ENCODE data around the gene MAOA.

- TF ChIP-seq EZH2 (IDR thresholded peaks at IDR 0.05; ENCODE audit: borderline replicate concordance) (no peak), CTCF (IDR thresholded peaks at IDR 0.05; ENCODE audit: poor library complexity) (no peak)
These were observed 15.6 kb upstream of the MAOA start for GRCh38 chrX:43640482-43640881.
